Measurements from ENCODE around the gene NDUFV1.
"Not testable (repeated sequence)": the region's sequence is repeated elsewhere in the genome, so short reads cannot be mapped to it uniquely, and the experiment has no call there.

The NDUFV1 gene

GRCh38 chr11:67612751-67613150, 6.0 kb downstream of the NDUFV1 start:
- DNase-seq: no peak

- DNase-seq: no peak
Measured at GRCh38 chr11:67613313-67613959, 6.7 kb downstream of the NDUFV1 start.

- DNase-seq: peak; percentile 80 to 81
Measured at GRCh38 chr11:67613960-67614715, 7.4 kb downstream of the NDUFV1 start.

GRCh38 chr11:67614730-67615714, 8.3 kb downstream of the NDUFV1 start:
- DNase-seq: peak; percentile 47 to 53

GRCh38 chr11:67615728-67616430, 9.1 kb downstream of the NDUFV1 start:
- DNase-seq: no peak

GRCh38 chr11:67616431-67617242, 9.9 kb downstream of the NDUFV1 start:
- DNase-seq: no peak

- DNase-seq: no peak
Measured at GRCh38 chr11:67617243-67617953, 10.7 kb downstream of the NDUFV1 start.

GRCh38 chr11:67618901-67619659, 12.3 kb downstream of the NDUFV1 start:
- not testable (repeated sequence) for DNase-seq

GRCh38 chr11:67619683-67620618, 13.2 kb downstream of the NDUFV1 start:
- DNase-seq: not testable (repeated sequence)

- not testable (repeated sequence) for DNase-seq
Measured at GRCh38 chr11:67620621-67621020, 13.9 kb downstream of the NDUFV1 start.

GRCh38 chr11:67621928-67622327, 15.2 kb downstream of the NDUFV1 start:
- not testable (repeated sequence) for DNase-seq

- not testable (repeated sequence) for DNase-seq
Measured at GRCh38 chr11:67622905-67623304, 16.2 kb downstream of the NDUFV1 start.

- not testable (repeated sequence) for DNase-seq
Measured at GRCh38 chr11:67623795-67624194, 17.1 kb downstream of the NDUFV1 start.

GRCh38 chr11:67626131-67626833, 19.5 kb downstream of the NDUFV1 start:
- not testable (repeated sequence) for DNase-seq

- no peak for DNase-seq
Measured at GRCh38 chr11:67626970-67627369, 20.2 kb downstream of the NDUFV1 start.

- DNase-seq: no peak
Measured at GRCh38 chr11:67627441-67627811, 20.7 kb downstream of the NDUFV1 start.

- no peak for DNase-seq
Measured at GRCh38 chr11:67627812-67628624, 21.3 kb downstream of the NDUFV1 start.

Data from activated CD4-positive, alpha-beta T cell treated with anti-CD3 and anti-CD28 coated beads, Interleukin-2, amount 50 U/mL, for 4 hours (primary cell).